ENCODE results near the gene BCL10. TPM values are rescaled to one million over a fixed set of nuclear protein-coding genes. Genes with fewer than 3 reads are reported as not detected.

The BCL10 gene
- total and polyA plus RNA-seq, 2 of the 8 experiments (the other 6 are each of a cell fraction or from before 2014, with no cell fraction given): 7.4 to 29.6 TPM

- Histone ChIP-seq H4K20me1 (replicated peaks in 1 of 2; ENCODE audit: control insufficient read depth in 1 of 2, insufficient read depth in 2 of 2, low read length in 2 of 2) (peaks cover 0 to 5% of the 10 kb centered on the region in 2 experiments), H3K4me3 (ENCODE audit: extremely low read depth in 1 of 4, insufficient read depth in 2 of 4, low read depth in 3 of 4, low read length in 4 of 4) (no peak overlapping the region), H3K9me3 (ENCODE audit: insufficient read depth in 2 of 2, low read depth in 1 of 2, low read length in 1 of 2) (peaks cover 0 to 3% of the 10 kb centered on the region in 2 experiments; a peak in 1 of 4 replicates), H2AFZ (ENCODE audit: low read length) (no peak overlapping the region), H2BK5ac (ENCODE audit: low read depth, low read length) (no peak overlapping the region), H2BK20ac (ENCODE audit: low read length) (no peak overlapping the region), H4K8ac (ENCODE audit: extremely low read depth, insufficient read depth, low read length) (no peak overlapping the region), H3K4ac (replicated peaks; ENCODE audit: insufficient read length, low read depth, low read length) (no peak overlapping the region), H2BK120ac (replicated peaks; ENCODE audit: low read depth, low read length) (no peak overlapping the region), H3K23ac (ENCODE audit: insufficient read length) (no peak overlapping the region), H3K27ac (ENCODE audit: low read depth, low read length) (no peak overlapping the region), H3K4me1 (replicated peaks in 1 of 4; ENCODE audit: control insufficient read depth in 3 of 4, insufficient read depth in 4 of 4, low read length in 3 of 4) (no peaks in the 10 kb centered on the region), H4K5ac (ENCODE audit: insufficient read length, low read depth, low read length) (no peak overlapping the region), H2BK12ac (ENCODE audit: low read depth, low read length) (no peak overlapping the region), H3K4me2 (ENCODE audit: insufficient read depth in 1 of 2, low read depth in 2 of 2, low read length in 2 of 2) (no peak overlapping the region), H2AK5ac (ENCODE audit: low read depth, low read length) (no peak overlapping the region), H3K18ac (ENCODE audit: extremely low read depth, low read length) (no peak overlapping the region), H3K14ac (ENCODE audit: insufficient read length) (no peak overlapping the region), H3K23me2 (ENCODE audit: low read depth, low read length) (no peaks in the 10 kb centered on the region), H3K56ac (replicated peaks; ENCODE audit: insufficient read length, low read depth, low read length) (no peak overlapping the region), H3K9ac (replicated peaks in 1 of 4; ENCODE audit: extremely low read depth in 1 of 4, low read depth in 3 of 4, low read length in 3 of 4) (no peak overlapping the region), H3K36me3 (ENCODE audit: control insufficient read depth in 2 of 4, insufficient read depth in 4 of 4, low read length in 3 of 4) (peaks cover 0 to 55% (median 26%) of the 10 kb centered on the region in 4 experiments; a peak in 7 of 8 replicates), H3K79me1 (ENCODE audit: low read depth, low read length) (no peaks in the 10 kb centered on the region; the same call in 1 of the 2 replicates), H3K27me3 (replicated peaks in 1 of 4; ENCODE audit: control insufficient read depth in 3 of 4, extremely low read depth in 1 of 4, insufficient read depth in 3 of 4, low read length in 3 of 4) (no peaks in the 10 kb centered on the region), H3K79me2 (ENCODE audit: control insufficient read depth in 1 of 2, insufficient read depth in 2 of 2, low read length in 2 of 2) (peaks cover 0 to 10% of the 10 kb centered on the region in 2 experiments; a peak in 1 of 4 replicates), H2BK15ac (ENCODE audit: low read length) (no peak overlapping the region), H4K91ac (replicated peaks; ENCODE audit: insufficient read length, low read length) (no peak overlapping the region)
- DNase-seq (ENCODE audit: low read depth in 1 of 2, low spot score in 2 of 2): no peak
- no peak for TF ChIP-seq FOSL1 (IDR thresholded peaks at IDR 0.05; ENCODE audit: insufficient read depth, low read depth, low read length)
- TF ChIP-seq SIRT6 (IDR thresholded peaks at IDR 0.05; ENCODE audit: low read length): no peak
- no peak for TF ChIP-seq MAX (IDR thresholded peaks at IDR 0.05)
- no peak for TF ChIP-seq EP300 (IDR thresholded peaks at IDR 0.05; ENCODE audit: borderline replicate concordance in 1 of 2, low read depth in 2 of 2, low read length in 2 of 2)
- no peak for TF ChIP-seq TBP (IDR thresholded peaks at IDR 0.05; ENCODE audit: low read depth, low read length)
- no peak for TF ChIP-seq CHD1 (IDR thresholded peaks at IDR 0.05; ENCODE audit: low read depth, low read length)
- no peak for TF ChIP-seq TAF1 (IDR thresholded peaks at IDR 0.05; ENCODE audit: low read depth, low read length)
- TF ChIP-seq ATF3 (IDR thresholded peaks at IDR 0.05; ENCODE audit: insufficient read depth, low read depth, low read length): no peak
- TF ChIP-seq USF2 (IDR thresholded peaks at IDR 0.05; ENCODE audit: low read length): no peak
- TF ChIP-seq ZNF274 (IDR thresholded peaks at IDR 0.05; ENCODE audit: borderline replicate concordance, extremely low read depth, low read length): no peak
- no peak for TF ChIP-seq SUZ12 (IDR thresholded peaks at IDR 0.05; ENCODE audit: low read length)
- WGBS, 2 experiments (ENCODE audit: extremely low coverage in 1 of 2, insufficient coverage in 1 of 2, insufficient read length in 1 of 2, insufficient replicate concordance in 2 of 2, low coverage in 1 of 2, low lambda C conversion rate in 2 of 2, missing lambda C conversion rate in 1 of 2): 94% methylated on average over 2 of the region's 2 CpGs; no CpG with 5 or more reads in 1 of the 2 experiments
- FAIRE-seq: no peak
- ChIA-PET POLR2A (ENCODE audit: partially characterized antibody) (interaction anchor here (1.4 kb wide), 1 partner anchor 9 kb away, joined by 3 read pairs; the partner anchor contains the start of gene BCL10), CTCF (ENCODE audit: partially characterized antibody) (interaction anchor here (2.0 kb wide), 1 partner anchor 9 kb away, joined by 4 read pairs; no protein-coding TSS in a partner anchor)
Observed at GRCh38 chr1:85267313-85267712, 9.1 kb downstream of the BCL10 start.

All from H1 (cell line).